MCF 10A (cell line): ENCODE measurements around the gene ZYG11A. TPM values are rescaled to one million over a fixed set of nuclear protein-coding genes. Genes with fewer than 3 reads are reported as not detected.
"Not testable (repeated sequence)": the region's sequence is repeated elsewhere in the genome, so short reads cannot be mapped to it uniquely, and the experiment has no call there.

Experiments
- Bru-seq: library from RNA; stranded (reverse); fragments of 400-500 nt; gene quantifications from one replicate; lab custom pipeline; 2021; lab: Mats Ljungman, UMichigan
- BruChase-seq, 2 experiments: library from RNA; stranded (reverse); fragments of 400-500 nt; gene quantifications; one replicate each; lab custom pipeline; 2021; lab: Mats Ljungman, UMichigan
- BruUV-seq: library from RNA; stranded (reverse); fragments of 400-500 nt; replicated peaks from 2 replicates; lab custom pipeline; 2021; lab: Mats Ljungman, UMichigan
- CTCF ChIA-PET: fragments of 300-600 bp; sonication (Branson Sonifier 250); formaldehyde crosslinking; extraction: SDS; loops from one replicate; lab custom pipeline; 2021; ENCODE audit warnings: antibody characterized with exemption, inconsistent platforms; lab: Yijun Ruan, JAX
- POLR2A ChIA-PET: fragments of 300-600, 350-650 bp; sonication (Branson Sonifier 250); formaldehyde crosslinking; extraction: SDS; loops from one replicate; lab custom pipeline; 2020; ENCODE audit warnings: antibody characterized with exemption, inconsistent platforms; lab: Yijun Ruan, JAX
- DNase-seq: peaks from one replicate; pipeline ENCODE4 v3.0.0-alpha.2; 2018; ENCODE audit not compliant: unreplicated experiment
- H3K27ac Mint-ChIP-seq: one replicate; pipeline ENCODE4 v1.8.0; 2022; ENCODE audit warnings: mild to moderate bottlenecking, low read depth, mixed read lengths; ENCODE audit not compliant: unreplicated experiment
- H3K27me3 Mint-ChIP-seq: one replicate; pipeline ENCODE4 v1.8.0; 2022; ENCODE audit warnings: mixed read lengths; ENCODE audit not compliant: insufficient read depth, unreplicated experiment
- H3K36me3 Mint-ChIP-seq: one replicate; pipeline ENCODE4 v1.8.0; 2022; ENCODE audit warnings: mild to moderate bottlenecking, moderate library complexity, mixed read lengths; ENCODE audit not compliant: insufficient read depth, unreplicated experiment
- H3K4me1 Mint-ChIP-seq: one replicate; pipeline ENCODE4 v1.8.0; 2022; ENCODE audit warnings: mixed read lengths; ENCODE audit not compliant: insufficient read depth, unreplicated experiment
- H3K4me3 Mint-ChIP-seq: one replicate; pipeline ENCODE4 v1.8.0; 2022; ENCODE audit warnings: mild to moderate bottlenecking, moderate library complexity, mixed read lengths; ENCODE audit not compliant: unreplicated experiment
- H3K9me3 Mint-ChIP-seq: one replicate; pipeline ENCODE4 v1.8.0; 2022; ENCODE audit warnings: mixed read lengths; ENCODE audit not compliant: unreplicated experiment
- CTCF ChIP-seq: fragments of 200-600 bp; IDR thresholded peaks from one replicate; pipeline ENCODE4 v1.8.0; 2022; ENCODE audit warnings: antibody characterized with exemption, mild to moderate bottlenecking; ENCODE audit not compliant: unreplicated experiment
- intact Hi-C: fragments of 100-400 bp; cut with micrococcal nuclease; formaldehyde crosslinking; loops from 2 replicates; pipeline ENCODE4 v1.14.1; 2022
- long read RNA-seq: library from polyadenylated mRNA; stranded (forward); transcript quantifications from one replicate; pipeline ENCODE4 v2.0.0, GENCODE V29; 2022
- total RNA-seq: library from RNA; stranded (reverse); gene quantifications from 2 replicates; pipeline ENCODE4 v1.2.3, GENCODE V29; 2022

ZYG11A gene
- not detected in 2 replicates for total RNA-seq
- Bru-seq, nascent RNA = percentile 13 among the genes with signal in this experiment
- percentile 9 among the genes with signal in this experiment for BruChase-seq, experiment 1, labeled RNA remaining after a 6-hour chase
- BruChase-seq, experiment 2, labeled RNA remaining after a 2-hour chase = percentile 9 among the genes with signal in this experiment
- long read RNA-seq = 0 reads

- Mint-ChIP-seq H3K36me3 (no peaks in the 10 kb centered on the region), H3K4me1 (no peaks in the 10 kb centered on the region), H3K27ac (no peak within 1 kb of the TSS), H3K27me3 (no peaks in the 10 kb centered on the region), H3K9me3 (no peaks in the 10 kb centered on the region), H3K4me3 (peak within 1 kb of the TSS; percentile 44)
- ChIA-PET POLR2A (no interaction called here), CTCF (no interaction called here)
- no TSS peak for BruUV-seq
- no peak for TF ChIP-seq CTCF
- peak; percentile 44 for DNase-seq
- intact Hi-C loops = no loop called here
Observed at GRCh38 chr1:52842643-52843310, at the start of gene ZYG11A. Gene ZYG11A, plus strand, starts transcription at chr1:52842760. Its CDS starts 124 bp downstream, at chr1:52842884.

GRCh38 chr1:52793717-52794116 lies 48.8 kb upstream of the ZYG11A start:
- intact Hi-C loops, H3K9me3 Mint-ChIP-seq, H3K4me1 Mint-ChIP-seq, H3K27me3 Mint-ChIP-seq, BruUV-seq, DNase-seq, H3K27ac Mint-ChIP-seq, POLR2A ChIA-PET, H3K4me3 Mint-ChIP-seq: not testable (repeated sequence)
- CTCF ChIA-PET = interaction anchor here (0.7 kb wide), 1 partner anchor 333 kb away, joined by 3 read pairs; no protein-coding TSS in a partner anchor
- peaks cover 50% of the 10 kb centered on the region for H3K36me3 Mint-ChIP-seq

GRCh38 chr1:52795464-52795863 lies 47.1 kb upstream of the ZYG11A start:
- no peaks in the 10 kb centered on the region for H3K27me3 Mint-ChIP-seq
- no peaks in the 10 kb centered on the region for H3K9me3 Mint-ChIP-seq
- no peak overlapping the region for H3K4me3 Mint-ChIP-seq
- H3K4me1 Mint-ChIP-seq = no peaks in the 10 kb centered on the region
- intact Hi-C loops = no loop called here
- H3K36me3 Mint-ChIP-seq = peaks cover 37% of the 10 kb centered on the region
- no peak overlapping the region for H3K27ac Mint-ChIP-seq
- ChIA-PET CTCF (no interaction called here), POLR2A (no interaction called here)
- no TSS peak for BruUV-seq
- DNase-seq = no peak
- no peak for TF ChIP-seq CTCF

GRCh38 chr1:52798331-52798730 lies 44.2 kb upstream of the ZYG11A start:
- ChIA-PET CTCF (interaction anchor here (0.6 kb wide), 1 partner anchor 26 kb away, joined by 4 read pairs; no protein-coding TSS in a partner anchor), POLR2A (interaction anchor here (0.6 kb wide), 1 partner anchor 202 kb away, joined by 3 read pairs; no protein-coding TSS in a partner anchor)
- no peak overlapping the region for H3K4me3 Mint-ChIP-seq
- no peaks in the 10 kb centered on the region for H3K4me1 Mint-ChIP-seq
- H3K27ac Mint-ChIP-seq = no peak overlapping the region
- no peaks in the 10 kb centered on the region for H3K9me3 Mint-ChIP-seq
- intact Hi-C loops = no loop called here
- no peak for DNase-seq
- BruUV-seq = no TSS peak
- no peak for TF ChIP-seq CTCF
- no peaks in the 10 kb centered on the region for H3K27me3 Mint-ChIP-seq
- H3K36me3 Mint-ChIP-seq = peaks cover 32% of the 10 kb centered on the region
